C4-2B (cell line): ENCODE results near the gene VPS33A.
A peak's percentile ranks its signal among the peaks of the same experiment; 100 is the strongest.

Experiments used
- ZFX ChIP-seq: fragments of 450-650 bp; IDR thresholded peaks from 2 replicates; pipeline ENCODE4 v1.6.1; 2017
- TF ChIP-seq, protein P1 (sequence below): fragments of 450-650 bp; conservative IDR thresholded peaks from 2 replicates; pipeline ENCODE4 v1.5.1; 2017; ENCODE audit warnings: mild to moderate bottlenecking

DNA sequence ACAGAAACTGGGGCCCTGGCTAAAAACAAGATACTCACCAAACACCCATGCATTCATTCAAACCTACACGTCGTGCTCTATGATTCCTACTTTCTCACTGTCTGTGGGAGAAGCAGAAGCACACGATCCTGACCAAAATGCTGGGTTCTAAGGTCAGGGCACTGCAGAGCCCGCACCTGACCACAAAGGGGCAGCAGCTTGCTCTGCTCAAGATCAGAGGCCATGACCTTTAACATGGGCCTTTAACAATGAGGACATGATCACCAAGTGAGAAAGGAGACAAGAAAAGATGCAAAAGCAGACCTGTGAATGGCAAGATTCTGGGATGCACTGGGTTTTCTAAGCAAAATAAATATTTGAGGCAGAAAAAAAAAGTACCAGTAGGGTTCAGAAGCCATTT lies 40.1 kb upstream of the VPS33A start:
- TF ChIP-seq, protein P1, sequence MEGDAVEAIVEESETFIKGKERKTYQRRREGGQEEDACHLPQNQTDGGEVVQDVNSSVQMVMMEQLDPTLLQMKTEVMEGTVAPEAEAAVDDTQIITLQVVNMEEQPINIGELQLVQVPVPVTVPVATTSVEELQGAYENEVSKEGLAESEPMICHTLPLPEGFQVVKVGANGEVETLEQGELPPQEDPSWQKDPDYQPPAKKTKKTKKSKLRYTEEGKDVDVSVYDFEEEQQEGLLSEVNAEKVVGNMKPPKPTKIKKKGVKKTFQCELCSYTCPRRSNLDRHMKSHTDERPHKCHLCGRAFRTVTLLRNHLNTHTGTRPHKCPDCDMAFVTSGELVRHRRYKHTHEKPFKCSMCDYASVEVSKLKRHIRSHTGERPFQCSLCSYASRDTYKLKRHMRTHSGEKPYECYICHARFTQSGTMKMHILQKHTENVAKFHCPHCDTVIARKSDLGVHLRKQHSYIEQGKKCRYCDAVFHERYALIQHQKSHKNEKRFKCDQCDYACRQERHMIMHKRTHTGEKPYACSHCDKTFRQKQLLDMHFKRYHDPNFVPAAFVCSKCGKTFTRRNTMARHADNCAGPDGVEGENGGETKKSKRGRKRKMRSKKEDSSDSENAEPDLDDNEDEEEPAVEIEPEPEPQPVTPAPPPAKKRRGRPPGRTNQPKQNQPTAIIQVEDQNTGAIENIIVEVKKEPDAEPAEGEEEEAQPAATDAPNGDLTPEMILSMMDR: peak; percentile 48
- no peak for TF ChIP-seq ZFX
